Measurements from ENCODE around the gene RFT1. TPM values are rescaled to one million over a fixed set of nuclear protein-coding genes. Genes with fewer than 3 reads are reported as not detected.
"Not testable (repeated sequence)": the region's sequence is repeated elsewhere in the genome, so short reads cannot be mapped to it uniquely, and the experiment has no call there.

RFT1 gene
- total RNA-seq, 2 experiments from 2014 or later, result 42.5 to 42.9 TPM

DNA sequence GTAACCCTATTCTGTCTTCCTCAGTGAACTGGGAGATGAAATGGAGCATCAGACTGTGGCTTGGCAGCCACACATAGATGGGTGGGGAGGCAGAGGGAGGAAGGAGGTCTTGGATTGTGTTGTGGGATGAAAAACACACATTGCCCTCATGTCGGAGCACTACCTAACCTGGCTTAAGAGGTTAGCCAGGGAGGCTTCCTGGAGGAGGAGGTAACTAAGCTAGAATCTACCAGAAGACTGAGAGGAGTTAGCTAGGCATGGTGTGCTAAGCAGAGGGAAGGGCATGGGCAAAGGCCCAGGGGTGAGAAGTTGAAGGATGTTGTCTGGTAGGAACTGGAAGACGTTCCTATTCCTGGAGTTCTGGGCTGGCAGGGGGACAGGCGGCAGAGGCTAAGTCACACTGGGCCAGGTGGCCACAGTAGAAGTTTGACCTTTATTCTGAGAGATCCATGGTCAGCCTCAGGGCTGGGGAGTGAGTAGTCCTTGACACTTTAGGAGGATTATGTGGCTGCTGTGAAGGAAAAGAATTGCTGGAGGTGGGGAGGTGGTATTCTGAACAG lies 23.1 kb upstream of the RFT1 start:
- CTCF ChIA-PET, result interaction anchor here (0.9 to 1.6 kb wide), 2 partner anchors 19 to 43 kb away, joined by 3 to 5 read pairs; no protein-coding TSS in a partner anchor
- peaks cover 2% of the 10 kb centered on the region for H3K4me1 Mint-ChIP-seq (ENCODE audit: low read depth)
- H3K27me3 Mint-ChIP-seq, result peaks cover 21% of the 10 kb centered on the region
- H3K4me3 Mint-ChIP-seq, result no peak overlapping the region
- TF ChIP-seq CTCF (IDR thresholded peaks at IDR 0.05), result no peak
- intact Hi-C loops (cut with micrococcal nuclease), result no loop called here
- POLR2A ChIA-PET, result no interaction called here
- no peak for ATAC-seq
- no peaks in the 10 kb centered on the region for H3K36me3 Mint-ChIP-seq (ENCODE audit: low read depth)
- no peaks in the 10 kb centered on the region for H3K9me3 Mint-ChIP-seq
- DNase-seq, result no peak
- no peak overlapping the region for H3K27ac Mint-ChIP-seq

DNA sequence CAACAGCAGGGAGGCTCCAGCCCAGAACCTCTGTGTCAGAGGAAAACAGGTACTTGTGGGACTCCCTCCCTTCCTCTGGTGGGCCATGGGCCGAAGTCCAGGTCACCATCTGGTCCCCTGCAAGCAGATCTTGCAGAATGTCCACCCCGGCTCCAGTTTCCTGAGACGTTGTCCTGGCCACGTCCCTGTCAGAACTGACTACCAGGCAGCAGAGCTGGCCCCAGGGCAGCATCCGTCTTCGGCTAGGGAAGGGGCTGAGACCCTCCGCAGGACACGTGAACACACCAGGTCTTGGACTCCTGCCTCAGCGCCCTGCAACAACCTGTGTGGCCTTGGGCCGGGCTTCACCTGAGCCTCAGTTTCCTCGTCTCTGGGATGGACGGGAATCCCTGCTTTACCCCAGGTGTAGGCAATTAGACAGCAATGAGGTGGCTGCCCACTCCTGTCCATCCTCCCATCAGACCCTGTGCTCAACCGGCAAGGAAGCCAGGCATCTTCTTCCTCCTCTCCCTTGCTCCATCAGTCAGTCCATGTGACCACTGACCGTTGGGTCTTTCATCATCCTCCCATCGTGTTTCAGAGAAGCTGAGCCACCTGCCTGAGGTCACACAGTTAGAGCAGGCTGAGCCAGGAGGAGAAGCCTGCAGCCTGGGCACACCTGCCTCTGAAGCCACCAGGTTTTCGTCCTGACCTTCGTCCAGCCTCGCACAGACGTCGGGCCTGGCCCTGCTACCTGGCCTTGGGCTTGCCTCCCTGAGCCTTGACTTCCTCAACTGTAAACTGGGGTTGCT lies 21.8 kb upstream of the RFT1 start:
- ChIA-PET POLR2A (no interaction called here), CTCF (interaction anchor here (1.6 kb wide), 1 partner anchor 44 kb away, joined by 5 read pairs; no protein-coding TSS in a partner anchor)
- Mint-ChIP-seq H3K36me3 (ENCODE audit: low read depth) (no peaks in the 10 kb centered on the region), H3K27me3 (peaks cover 17% of the 10 kb centered on the region), H3K4me3 (no peak overlapping the region), H3K27ac (no peak overlapping the region), H3K9me3 (no peaks in the 10 kb centered on the region), H3K4me1 (ENCODE audit: low read depth) (peaks cover 2% of the 10 kb centered on the region)
- no peak for ATAC-seq
- TF ChIP-seq CTCF (IDR thresholded peaks at IDR 0.05), result no peak
- DNase-seq, result no peak
- intact Hi-C loops (cut with micrococcal nuclease), result no loop called here

DNA sequence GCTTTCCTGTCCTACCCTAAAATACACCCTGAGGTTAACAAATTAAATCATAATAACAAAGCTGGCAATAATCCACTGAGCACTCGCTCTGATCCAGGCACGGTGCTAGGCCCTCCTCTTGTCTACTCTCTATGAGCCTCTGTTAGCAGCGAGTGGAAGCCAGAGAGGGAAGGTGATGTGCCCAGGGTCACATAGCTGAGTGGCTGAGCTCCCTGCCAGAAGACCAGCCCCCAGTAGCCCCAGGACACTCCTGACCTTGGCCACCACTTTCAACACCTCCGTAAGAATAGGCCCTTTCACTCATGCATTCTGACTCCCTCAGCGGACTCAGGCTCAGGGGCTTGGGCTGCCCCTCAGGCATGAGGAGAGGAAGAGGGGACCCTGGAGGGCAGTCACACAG lies 21.2 kb upstream of the RFT1 start:
- DNase-seq (no peak), ATAC-seq (no peak)
- Mint-ChIP-seq H3K4me3 (no peak overlapping the region), H3K27me3 (peaks cover 17% of the 10 kb centered on the region), H3K4me1 (ENCODE audit: low read depth) (peaks cover 2% of the 10 kb centered on the region), H3K36me3 (ENCODE audit: low read depth) (no peaks in the 10 kb centered on the region), H3K9me3 (no peaks in the 10 kb centered on the region), H3K27ac (no peak overlapping the region)
- no peak for TF ChIP-seq CTCF (IDR thresholded peaks at IDR 0.05)
- POLR2A ChIA-PET, result no interaction called here
- CTCF ChIA-PET, result interaction anchor here (1.5 kb wide), 1 partner anchor 17 kb away, joined by 7 read pairs; no protein-coding TSS in a partner anchor
- intact Hi-C loops (cut with micrococcal nuclease), result no loop called here

GRCh38 chr3:53151086-53151438 lies 20.8 kb upstream of the RFT1 start:
- H3K36me3 Mint-ChIP-seq (ENCODE audit: low read depth); H3K4me1 Mint-ChIP-seq (ENCODE audit: low read depth); POLR2A ChIA-PET; intact Hi-C loops (cut with micrococcal nuclease); DNase-seq; H3K9me3 Mint-ChIP-seq; ATAC-seq; H3K4me3 Mint-ChIP-seq; H3K27ac Mint-ChIP-seq: not testable (repeated sequence)
- CTCF ChIA-PET, result interaction anchor here (1.3 to 1.5 kb wide), 2 partner anchors 16 to 26 kb away, joined by 3 to 7 read pairs; no protein-coding TSS in a partner anchor
- H3K27me3 Mint-ChIP-seq, result peaks cover 15% of the 10 kb centered on the region

GRCh38 chr3:53150247-53151085 lies 20.2 kb upstream of the RFT1 start:
- peaks cover 10% of the 10 kb centered on the region for H3K27me3 Mint-ChIP-seq
- H3K27ac Mint-ChIP-seq, result no peak overlapping the region
- intact Hi-C loops (cut with micrococcal nuclease), result no loop called here
- POLR2A ChIA-PET, result interaction anchor here (0.9 kb wide), 1 partner anchor 8 kb away, joined by 3 read pairs; no protein-coding TSS in a partner anchor
- CTCF ChIA-PET, result interaction anchor here (1.0 to 1.5 kb wide), 4 partner anchors 10 to 46 kb away, joined by 3 to 7 read pairs (median 3); partner anchors contain the start of gene PRKCD
- ATAC-seq (no peak), DNase-seq (no peak)
- TF ChIP-seq CTCF (IDR thresholded peaks at IDR 0.05), result no peak
- no peaks in the 10 kb centered on the region for H3K4me1 Mint-ChIP-seq (ENCODE audit: low read depth)
- no peak overlapping the region for H3K4me3 Mint-ChIP-seq
- no peaks in the 10 kb centered on the region for H3K36me3 Mint-ChIP-seq (ENCODE audit: low read depth)
- H3K9me3 Mint-ChIP-seq, result no peaks in the 10 kb centered on the region

All from activated CD8-positive, alpha-beta T cell treated with anti-CD3 and anti-CD28 coated beads for 36 hours (primary cell).